Measurements from ENCODE around the gene MTNR1A. TPM values are rescaled to one million over a fixed set of nuclear protein-coding genes. Genes with fewer than 3 reads are reported as not detected.
"Not testable (repeated sequence)": the region's sequence is repeated elsewhere in the genome, so short reads cannot be mapped to it uniquely, and the experiment has no call there.

The MTNR1A gene
- total RNA-seq, 1 donor from 2014 or later = not detected

DNA sequence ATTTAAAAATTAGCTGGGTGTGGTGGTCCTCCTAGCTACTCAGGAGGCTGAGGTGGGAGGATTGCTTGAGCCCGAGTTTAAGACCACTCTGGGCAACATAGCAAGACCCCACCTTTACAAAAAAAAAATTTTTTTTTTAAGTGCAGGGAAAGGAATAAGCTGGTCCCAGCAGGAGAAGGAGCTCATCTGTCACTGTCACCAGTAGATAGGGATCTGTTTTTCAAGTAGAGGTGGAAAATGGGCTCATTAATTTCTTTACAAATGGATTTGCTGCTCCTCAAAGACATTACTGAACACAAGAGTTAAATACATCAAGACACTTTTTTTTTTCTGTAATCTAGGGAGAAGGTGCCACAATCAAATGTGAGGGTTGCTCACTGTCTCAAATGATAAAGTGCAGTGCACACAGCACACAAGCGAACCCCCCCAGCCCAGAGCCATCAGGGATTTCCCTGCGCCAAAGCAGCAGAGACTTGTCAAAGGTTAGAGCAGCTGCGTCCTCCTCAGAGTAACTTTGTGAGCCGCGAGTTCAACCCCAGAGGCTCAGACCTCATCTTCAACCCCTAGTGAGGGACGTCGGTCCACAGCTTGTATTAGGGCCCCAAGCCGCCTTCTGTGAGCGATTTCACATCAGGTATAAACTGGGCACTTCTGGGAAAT is 14.3 kb upstream of the MTNR1A start:
- no peak for DNase-seq
- intact Hi-C loops (cut with micrococcal nuclease) = no loop called here
- no peak for ATAC-seq

DNA sequence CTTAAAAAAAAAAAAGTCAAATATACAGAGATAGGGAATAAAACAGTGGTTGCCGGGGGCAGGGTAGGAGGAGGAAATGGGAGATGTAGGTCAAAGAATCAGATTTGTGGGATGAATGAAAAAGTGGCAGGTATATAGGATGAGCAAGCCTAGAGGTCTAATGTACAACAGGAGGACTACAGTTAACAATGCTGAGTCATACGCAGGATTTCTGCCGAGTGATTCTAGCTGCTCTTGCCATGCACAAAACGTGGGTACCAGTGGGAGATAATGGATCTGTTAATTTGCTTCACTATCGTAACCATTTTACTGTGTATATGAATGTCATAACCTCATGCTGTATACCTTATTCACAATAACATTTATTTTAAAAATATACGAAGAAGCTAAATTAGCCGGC is 10.7 kb upstream of the MTNR1A start:
- ATAC-seq = no peak

DNA sequence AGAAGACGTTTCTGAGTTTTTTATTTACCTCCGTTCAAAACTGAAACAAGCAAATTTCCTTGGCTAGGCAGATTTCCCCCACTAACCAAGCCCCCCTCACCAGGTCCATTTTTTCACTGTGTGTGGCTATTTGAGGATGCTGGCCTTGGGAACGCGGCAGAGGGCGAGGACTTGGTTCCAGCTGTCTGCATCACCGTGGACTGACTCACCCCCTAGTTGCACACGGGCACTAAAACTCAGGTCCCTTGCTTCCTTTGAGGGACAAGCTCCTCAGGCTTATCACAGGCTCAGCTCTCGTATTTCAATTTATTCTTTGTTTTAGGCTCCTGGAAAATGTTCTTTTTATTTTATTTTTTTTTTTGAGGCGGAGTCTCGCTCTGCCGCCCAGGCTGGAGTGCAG is 8.4 kb upstream of the MTNR1A start:
- no peak for DNase-seq
- no peak for ATAC-seq
- intact Hi-C loops (cut with micrococcal nuclease) = no loop called here

More for the DNA sequence above, 10.7 kb upstream of the MTNR1A start:
- intact Hi-C loops (cut with micrococcal nuclease) = no loop called here
- no peak for DNase-seq

DNA sequence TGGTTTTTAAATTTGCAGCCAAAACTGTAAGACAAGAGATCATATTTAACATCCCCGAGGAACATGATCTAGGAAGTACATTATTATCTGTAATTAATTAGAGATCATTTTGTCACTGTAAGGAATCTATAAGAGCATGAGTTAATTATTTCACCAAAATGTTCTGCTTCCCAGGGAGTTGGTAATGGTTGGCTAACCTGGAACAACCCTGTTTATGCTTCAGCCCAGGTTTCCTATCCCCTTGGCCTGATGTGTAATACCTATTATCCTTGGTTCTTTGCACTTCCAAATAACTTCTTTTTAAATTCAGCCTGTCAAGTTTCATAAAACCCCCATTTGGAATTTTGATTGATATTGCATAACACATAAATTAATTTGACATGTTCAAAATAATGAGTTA is 6.4 kb upstream of the MTNR1A start:
- ATAC-seq (no peak), DNase-seq (no peak)
- intact Hi-C loops (cut with micrococcal nuclease) = no loop called here

DNA sequence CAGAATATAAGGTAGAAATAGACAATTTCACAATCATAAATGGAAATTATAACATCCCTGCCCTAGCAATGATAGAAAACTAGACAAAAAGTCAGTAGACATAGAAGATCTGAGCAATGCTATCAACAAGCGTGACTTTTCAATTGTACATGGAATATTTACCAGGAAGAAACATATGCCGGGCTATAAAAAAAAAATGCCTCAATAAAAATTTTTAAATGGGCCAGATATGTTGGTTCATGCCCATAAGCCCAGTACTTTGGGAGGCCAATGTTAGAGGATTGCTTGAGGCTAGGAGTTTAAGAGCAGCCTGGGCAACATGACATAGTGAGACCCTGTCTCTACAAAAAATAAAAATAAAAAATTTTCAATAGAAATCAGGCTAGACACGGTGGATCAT is 5.3 kb upstream of the MTNR1A start:
- intact Hi-C loops (cut with micrococcal nuclease) = no loop called here
- no peak for ATAC-seq
- DNase-seq = no peak

DNA sequence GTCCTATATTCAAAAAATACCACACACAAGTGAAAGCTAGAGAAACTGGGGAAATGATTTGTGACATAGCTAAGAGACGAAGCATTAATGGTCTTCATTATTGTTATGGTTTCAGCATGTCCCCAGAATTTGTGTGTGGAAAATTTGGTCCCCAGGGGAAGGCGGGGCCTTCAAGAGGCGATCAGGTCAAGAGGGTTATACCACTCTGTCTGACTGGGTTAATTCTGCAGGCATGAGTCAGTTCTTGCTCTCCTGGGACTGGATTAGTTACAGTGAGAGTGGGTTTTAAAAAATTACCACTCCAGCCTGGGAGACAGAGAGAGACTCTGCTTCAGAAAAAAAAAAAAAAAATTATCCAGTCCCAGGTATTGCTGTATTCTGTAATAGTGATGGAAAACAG is 2.1 kb upstream of the MTNR1A start:
- intact Hi-C loops (cut with micrococcal nuclease) = no loop called here
- ATAC-seq = no peak

DNA sequence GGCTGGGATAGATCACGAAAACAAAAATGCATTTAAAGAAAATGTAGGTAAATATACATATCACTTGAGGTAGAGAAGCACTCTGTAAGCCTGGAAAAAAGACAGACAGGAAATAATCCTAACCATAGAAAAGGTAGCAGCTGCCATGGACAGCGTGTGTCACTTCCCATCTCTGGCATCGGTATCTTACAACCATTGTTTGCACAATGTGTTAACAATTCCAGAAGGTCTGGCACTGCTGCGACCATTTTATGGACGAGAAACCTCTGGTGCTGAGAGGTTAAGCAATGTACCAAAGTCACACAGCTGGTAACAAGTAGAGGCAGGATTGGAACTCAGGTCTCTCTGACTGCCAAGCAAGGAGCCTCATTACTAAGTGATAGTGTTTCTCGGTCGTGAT is 1.7 kb upstream of the MTNR1A start:
- ATAC-seq (no peak), DNase-seq (no peak)
- intact Hi-C loops (cut with micrococcal nuclease) = no loop called here

More for the DNA sequence above, 2.1 kb upstream of the MTNR1A start:
- DNase-seq = no peak

DNA sequence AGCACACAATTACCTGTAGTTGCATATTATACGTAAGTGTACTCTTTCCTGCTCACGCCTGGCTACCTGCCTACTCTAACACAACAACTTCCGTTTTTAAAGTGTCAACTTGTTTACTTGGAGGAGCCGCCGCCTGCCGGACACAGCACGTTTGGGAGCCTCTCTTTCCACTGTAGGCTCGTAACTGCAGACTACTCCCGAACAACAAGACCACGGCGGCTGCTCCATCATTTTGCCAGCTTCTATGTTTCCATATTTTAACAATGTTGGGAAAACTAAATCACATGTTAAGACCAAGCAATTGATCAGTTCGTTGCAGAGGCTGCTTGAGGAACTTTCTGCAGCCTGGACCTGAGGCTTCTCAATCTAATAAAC is 841 bp downstream of the MTNR1A start:
- DNase-seq (no peak), ATAC-seq (no peak)
- intact Hi-C loops (cut with micrococcal nuclease) = no loop called here

DNA sequence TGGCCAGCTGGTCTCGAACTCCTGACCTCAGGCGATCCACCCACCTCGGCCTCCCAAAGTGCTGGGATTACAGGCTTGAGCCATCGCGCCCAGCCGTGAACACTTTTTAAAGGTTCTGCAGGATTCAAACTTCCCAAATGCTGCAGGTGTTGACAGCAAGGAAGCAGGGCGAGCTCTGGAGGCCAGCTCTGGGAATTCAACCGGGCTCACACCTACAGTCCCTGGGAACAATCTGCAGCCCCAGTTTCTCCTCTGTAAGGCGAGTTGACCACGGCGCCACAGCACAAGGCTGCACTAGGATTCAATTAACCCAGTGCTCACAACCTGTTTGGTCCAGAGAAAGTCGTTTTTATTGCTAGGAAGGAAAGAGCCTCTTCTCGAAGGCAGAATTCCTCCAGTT is 1.6 kb downstream of the MTNR1A start:
- no peak for ATAC-seq
- intact Hi-C loops (cut with micrococcal nuclease) = no loop called here
- DNase-seq = no peak

DNA sequence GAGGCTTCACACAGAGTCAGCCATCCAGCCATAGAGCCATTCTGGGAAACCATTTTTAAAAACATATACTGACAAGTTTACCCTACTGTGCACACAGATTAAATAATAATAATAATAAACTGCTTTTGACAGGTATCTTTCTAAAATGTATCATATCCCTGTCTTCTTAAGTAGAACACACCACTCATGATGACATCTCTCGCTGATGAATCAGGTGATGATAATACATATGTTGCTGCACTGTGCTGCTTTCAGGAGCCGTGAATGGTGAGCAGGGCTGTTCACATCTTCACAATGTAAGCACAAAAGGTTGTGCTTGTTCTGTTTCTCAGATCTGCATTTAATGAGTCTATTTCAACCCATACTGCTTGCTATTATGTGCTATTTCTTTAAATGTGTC is 3.5 kb downstream of the MTNR1A start:
- intact Hi-C loops (cut with micrococcal nuclease) = no loop called here
- DNase-seq (no peak), ATAC-seq (no peak)

DNA sequence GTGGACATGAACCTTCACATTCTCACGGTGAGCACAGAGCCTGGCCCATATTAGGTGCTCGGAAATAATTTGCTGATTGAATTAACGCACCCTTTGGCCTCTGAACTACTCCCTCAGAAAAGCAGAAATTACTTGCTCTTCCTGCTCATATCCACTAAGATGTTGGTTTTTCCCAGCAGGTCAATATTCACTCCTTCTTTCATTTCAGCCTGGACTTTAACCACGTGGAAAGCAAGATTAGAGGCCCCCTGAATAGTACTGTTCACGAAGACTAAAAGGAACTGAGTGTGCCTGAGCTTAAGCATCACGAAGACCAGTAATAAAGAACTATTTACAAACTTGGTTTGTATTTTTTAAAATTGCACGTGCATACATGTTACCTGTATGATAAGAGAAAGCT is 9.9 kb downstream of the MTNR1A start:
- intact Hi-C loops (cut with micrococcal nuclease) = no loop called here
- DNase-seq (no peak), ATAC-seq (no peak)

DNA sequence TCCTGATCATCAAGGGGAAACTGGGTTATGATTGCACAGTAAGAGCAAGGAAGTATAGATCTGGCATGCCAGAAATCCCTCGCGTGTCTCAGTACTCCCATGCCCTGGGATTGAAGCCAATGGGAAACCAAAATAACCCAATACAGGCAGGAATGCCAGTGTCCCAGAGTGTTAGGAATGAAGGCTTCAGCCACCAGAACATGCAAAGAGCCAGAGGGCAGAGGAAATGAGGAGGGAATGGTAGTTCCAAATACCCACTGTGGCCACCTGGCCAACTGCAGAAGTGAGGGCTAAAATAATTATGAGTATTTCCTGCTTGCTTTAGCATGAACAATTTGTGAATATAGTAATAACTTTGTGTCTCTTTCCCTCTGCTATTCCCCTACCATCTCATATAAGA is 12.2 kb downstream of the MTNR1A start:
- intact Hi-C loops (cut with micrococcal nuclease) = no loop called here
- no peak for DNase-seq
- ATAC-seq = no peak

DNA sequence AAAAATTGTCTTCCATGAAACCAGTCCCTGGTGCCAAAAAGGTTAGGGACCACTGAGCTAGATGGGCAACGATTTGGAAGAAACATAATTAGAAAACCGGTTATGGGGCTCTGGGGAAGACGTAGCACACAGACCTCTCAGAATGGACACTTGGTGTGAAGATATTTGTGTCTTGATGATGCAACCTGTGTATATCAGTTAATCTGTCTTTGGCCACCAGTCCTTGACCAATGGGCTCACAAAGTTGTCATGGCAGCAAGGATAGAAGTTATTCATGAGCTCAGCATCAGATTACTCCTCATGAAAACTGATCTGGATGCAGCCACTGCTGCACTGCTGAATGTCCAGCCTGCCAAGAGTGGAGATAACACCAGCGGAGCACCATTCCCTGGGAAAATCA is 13.6 kb downstream of the MTNR1A start:
- no peak for DNase-seq
- intact Hi-C loops (cut with micrococcal nuclease) = no loop called here
- no peak for ATAC-seq

DNA sequence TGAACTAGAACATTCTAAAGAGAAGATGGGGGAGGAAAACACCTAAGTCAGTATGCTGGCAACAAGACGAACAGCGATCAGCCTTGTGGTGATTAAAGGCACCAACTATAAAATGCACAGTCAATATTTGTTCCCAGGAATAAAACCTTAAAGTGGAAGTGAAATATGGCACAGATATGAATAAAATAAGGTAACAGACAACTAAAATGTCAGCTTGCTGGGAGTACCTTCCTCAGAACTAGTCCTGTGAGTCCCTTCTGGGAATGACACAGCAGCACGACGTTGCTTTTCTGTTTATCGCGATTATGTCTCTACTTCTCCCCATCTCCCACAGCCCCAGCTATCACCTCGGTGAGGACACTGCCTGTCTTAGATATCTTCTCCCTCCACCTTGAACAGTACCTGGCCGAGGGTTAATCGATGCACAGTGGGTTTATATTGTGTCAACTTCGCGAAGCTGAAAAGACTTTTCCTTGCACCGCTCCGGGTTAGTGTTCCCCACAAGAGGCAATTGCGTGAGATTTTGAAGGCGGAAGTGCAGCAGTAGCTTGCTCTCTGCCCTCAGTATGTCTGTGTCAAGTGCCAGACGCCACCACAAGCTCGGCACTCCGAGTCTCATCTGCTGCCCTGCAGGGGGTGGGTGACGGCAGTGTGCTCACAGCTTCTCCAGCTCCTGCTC is 17.4 kb downstream of the MTNR1A start:
- DNase-seq = no peak
- no peak for ATAC-seq
- intact Hi-C loops (cut with micrococcal nuclease) = no loop called here

DNA sequence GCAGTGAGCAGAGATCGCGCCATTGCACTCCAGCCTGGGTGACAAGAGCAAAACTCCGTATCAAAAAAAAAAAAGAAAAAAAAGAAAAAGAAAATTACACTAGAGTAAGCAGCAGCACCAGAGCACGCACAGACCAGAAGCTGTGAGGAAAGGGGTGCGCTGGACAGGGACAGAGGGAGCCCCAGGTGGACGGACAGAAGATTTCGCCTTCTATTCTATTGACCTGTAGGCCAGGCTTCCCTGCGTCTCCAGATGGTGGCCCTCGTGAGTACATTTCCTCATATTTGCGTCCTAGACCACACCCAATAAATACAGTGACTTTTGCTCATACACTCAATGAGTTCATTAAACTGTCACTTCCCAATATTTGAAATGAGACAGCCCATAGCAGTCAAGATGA is 19.1 kb downstream of the MTNR1A start:
- DNase-seq = no peak
- no peak for ATAC-seq
- intact Hi-C loops (cut with micrococcal nuclease) = no loop called here

DNA sequence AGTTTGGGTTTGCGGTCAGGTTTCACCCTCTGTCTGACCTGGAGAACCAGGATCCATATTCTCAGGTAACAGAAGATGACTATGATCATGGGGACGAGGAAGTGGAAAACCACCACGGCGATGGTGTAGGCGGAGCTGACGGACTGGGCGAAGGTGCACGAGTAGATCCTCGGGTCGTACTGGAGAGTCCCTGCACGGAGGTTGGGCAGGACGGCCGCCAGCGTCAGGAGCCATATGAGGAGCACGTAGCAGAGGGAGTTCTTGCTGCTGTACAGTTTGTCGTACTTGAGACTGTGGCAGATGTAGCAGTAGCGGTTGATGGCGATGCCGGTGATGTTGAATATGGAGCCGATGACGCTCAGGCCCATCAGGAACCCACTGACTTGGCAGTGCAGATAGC is 21.3 kb downstream of the MTNR1A start:
- intact Hi-C loops (cut with micrococcal nuclease) = no loop called here
- DNase-seq (no peak), ATAC-seq (no peak)

DNA sequence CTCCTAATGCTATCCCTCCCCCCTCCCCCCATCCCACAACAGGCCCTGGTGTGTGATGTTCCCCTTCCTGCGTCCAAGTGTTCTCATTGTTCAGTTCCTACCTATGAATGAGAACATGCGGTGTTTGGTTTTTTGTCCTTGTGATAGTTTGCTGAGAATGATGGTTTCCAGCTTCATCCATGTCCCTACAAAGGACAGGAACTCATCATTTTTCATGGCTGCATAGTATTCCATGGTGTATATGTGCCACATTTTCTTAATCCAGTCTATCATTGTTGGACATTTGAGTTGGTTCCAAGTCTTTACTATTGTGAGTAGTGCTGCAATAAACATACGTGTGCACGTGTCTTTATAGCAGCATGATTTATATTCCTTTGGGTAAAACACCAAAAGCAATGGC is 31.4 kb downstream of the MTNR1A start:
- intact Hi-C loops (cut with micrococcal nuclease); DNase-seq; ATAC-seq: not testable (repeated sequence)

DNA sequence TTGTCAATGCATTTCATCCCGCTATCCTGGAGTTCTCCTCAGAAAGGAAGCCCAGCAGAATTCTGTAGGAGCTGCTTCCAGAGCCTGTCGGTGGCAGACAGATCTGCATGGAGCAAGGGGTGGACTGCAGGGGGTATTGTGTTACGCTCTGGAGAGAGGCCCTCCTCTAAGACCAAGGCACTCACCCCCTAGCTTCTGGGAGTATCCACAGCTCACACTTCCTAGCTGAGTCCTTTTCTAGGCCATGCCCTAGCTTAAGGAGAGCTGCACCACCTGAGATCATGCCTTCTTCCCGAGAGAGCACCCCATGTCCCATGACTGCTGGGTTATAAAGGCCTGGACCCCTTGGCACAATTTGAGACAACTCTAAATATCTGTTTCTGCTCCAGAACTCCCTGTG is 39.1 kb downstream of the MTNR1A start:
- no peak for ATAC-seq
- no peak for DNase-seq
- intact Hi-C loops (cut with micrococcal nuclease) = no loop called here

DNA sequence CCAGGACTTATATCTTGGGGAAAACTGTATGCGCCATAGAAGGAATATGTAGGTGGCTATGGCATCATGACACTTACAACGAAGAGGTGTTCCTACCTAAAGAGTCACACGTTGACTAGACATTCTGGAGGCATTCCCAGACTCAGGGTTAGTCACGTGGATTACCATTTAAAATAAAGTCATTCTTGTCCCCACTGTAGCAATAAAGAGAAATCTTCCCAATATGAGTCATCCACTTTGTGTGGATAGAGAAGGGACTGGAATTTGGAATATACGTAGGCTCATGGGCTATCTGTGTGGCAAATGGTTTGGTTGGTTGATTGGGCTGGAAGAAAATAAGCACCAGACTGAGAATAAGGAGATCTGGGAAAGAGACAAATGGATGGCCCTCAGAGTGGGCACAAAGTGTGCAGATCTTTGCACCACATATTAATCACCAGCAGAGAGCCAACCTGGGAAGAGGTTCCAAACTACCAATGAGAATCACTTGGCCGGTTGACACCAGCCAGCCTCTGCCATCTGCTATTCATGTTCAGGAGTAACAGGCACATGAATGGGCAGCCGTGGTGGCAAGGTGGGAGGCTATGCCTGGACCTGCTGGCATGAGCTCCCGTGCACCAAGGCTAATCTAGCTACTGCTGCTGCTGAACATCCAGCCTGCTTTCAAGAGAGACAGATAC is 41.0 kb downstream of the MTNR1A start:
- DNase-seq (no peak), ATAC-seq (no peak)
- intact Hi-C loops (cut with micrococcal nuclease) = no loop called here

DNA sequence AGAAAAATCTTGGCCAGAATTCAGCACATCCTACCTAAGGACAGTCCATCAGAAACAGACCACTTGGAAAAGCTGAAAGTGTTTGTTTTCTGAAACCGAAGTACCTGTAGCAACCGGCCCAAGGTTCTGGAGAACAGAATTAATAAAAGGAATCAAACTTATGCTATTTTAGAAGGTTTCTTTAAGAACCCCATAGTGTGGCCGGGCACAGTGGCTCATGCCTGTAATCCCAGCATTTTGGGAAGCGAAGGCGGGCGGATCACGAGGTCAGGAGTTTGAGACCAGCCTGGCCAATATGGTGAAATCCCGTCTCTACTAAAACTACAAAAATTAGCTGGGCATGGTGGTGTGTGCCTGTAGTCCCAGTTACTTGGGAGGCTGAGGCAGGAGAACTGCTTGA is 50.6 kb downstream of the MTNR1A start:
- DNase-seq; intact Hi-C loops (cut with micrococcal nuclease); ATAC-seq: not testable (repeated sequence)

DNA sequence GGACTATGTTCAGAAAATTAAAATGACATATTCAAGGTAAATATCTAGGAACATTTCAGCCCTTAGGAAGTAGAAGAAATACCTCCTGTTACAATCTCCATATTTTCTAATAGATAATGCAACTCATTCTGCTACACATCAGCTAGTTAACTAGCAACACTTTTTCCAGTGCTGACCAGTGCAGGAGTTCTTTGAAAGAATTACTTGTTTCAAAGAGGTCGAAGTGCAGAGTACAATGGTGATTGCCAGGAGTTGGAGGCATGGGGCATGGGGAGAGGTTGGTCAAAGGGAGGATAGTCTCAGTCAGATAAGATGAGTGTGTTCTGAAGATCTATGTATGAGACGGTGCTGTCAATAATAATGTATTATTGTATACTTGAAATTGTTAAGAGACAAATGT is 53.1 kb downstream of the MTNR1A start:
- DNase-seq = no peak
- intact Hi-C loops (cut with micrococcal nuclease) = no loop called here
- ATAC-seq = no peak

All from left ventricle myocardium superior (tissue), 1 donor.